K562 (cell line): ENCODE results near the gene UBE2E2. TPM values are rescaled to one million over a fixed set of nuclear protein-coding genes. Genes with fewer than 3 reads are reported as not detected.

ENCODE experiments used
- ATAC-seq: fragments of 200-7000 bp; cut with Tn5 transposase; 3 replicates; pipeline ENCODE4 v1.9.1; 2020; ENCODE audit warnings: moderate library complexity
- BruUV-seq: library from RNA; stranded (reverse); fragments of 400-500 nt; replicated peaks from 2 replicates; lab custom pipeline; 2021; lab: Mats Ljungman, UMichigan
- CTCF ChIA-PET: fragments of 300-600 bp; formaldehyde crosslinking; extraction: SDS; loops from one replicate; lab custom pipeline; 2021; ENCODE audit warnings: low intra/inter-chr PET ratio; lab: Yijun Ruan, JAX
- POLR2A ChIA-PET: fragments of 300-600, 350-650 bp; sonication (Branson Sonifier 250); formaldehyde crosslinking; extraction: SDS; loops from one replicate; lab custom pipeline; 2021; ENCODE audit warnings: antibody characterized with exemption, inconsistent platforms; lab: Yijun Ruan, JAX
- DNase-seq, 4 experiments: peaks; one replicate each; pipeline versions ENCODE4 v3.0.0 to v3.0.0-alpha.2; 2011 to 2018; ENCODE audit warnings: low spot score in 3 of 4, mixed read lengths in 3 of 4; ENCODE audit errors: extremely low read depth in 1 of 4
- FAIRE-seq: peaks from 2 replicates; lab custom pipeline; 2011; peaks lifted over from hg19 to GRCh38; lab: Jason Lieb, UNC
- H2AFZ ChIP-seq: 2 replicates; pipeline ENCODE4 v1.6.0; 2011; ENCODE audit warnings: low read depth, low read length, control low read depth, inconsistent platforms
- H3K27ac ChIP-seq: fragments of 200-600 bp; 3 replicates; pipeline ENCODE4 v1.8.0; 2011; ENCODE audit warnings: low read depth, mild to moderate bottlenecking, control low read depth, inconsistent platforms, low read length, moderate library complexity, mixed read lengths; ENCODE audit errors: extremely low read depth
- H3K27me3 ChIP-seq, 2 experiments: fragments of 300-600 bp in 1 of 2; 2 replicates in 1 of 2; 3 replicates in 1 of 2; pipeline versions ENCODE4 v1.6.0 to v1.8.0; 2011; ENCODE audit warnings: inconsistent platforms in 2 of 2, low read length in 2 of 2, mild to moderate bottlenecking in 1 of 2, mixed read lengths in 1 of 2, moderate library complexity in 1 of 2; ENCODE audit not compliant: control insufficient read depth in 2 of 2, insufficient read depth in 2 of 2
- H3K36me3 ChIP-seq: fragments of 300-600 bp; 3 replicates; pipeline ENCODE4 v1.8.0; 2011; ENCODE audit warnings: mild to moderate bottlenecking, low read length, inconsistent platforms; ENCODE audit not compliant: control insufficient read depth, insufficient read depth
- H3K4me1 ChIP-seq, 2 experiments: fragments of 200-600 bp in 1 of 2; replicated peaks in 1 of 2; 2 replicates in 1 of 2; 3 replicates in 1 of 2; pipeline versions ENCODE4 v1.5.1 to v1.8.0; 2011; ENCODE audit warnings: inconsistent platforms in 2 of 2, low read length in 2 of 2, mild to moderate bottlenecking in 1 of 2, mixed read lengths in 1 of 2, moderate library complexity in 1 of 2; ENCODE audit not compliant: control insufficient read depth in 2 of 2, insufficient read depth in 2 of 2
- H3K4me2 ChIP-seq: 2 replicates; pipeline ENCODE4 v1.6.1; 2011; ENCODE audit warnings: low read length, control low read depth, inconsistent platforms, mixed read lengths; ENCODE audit not compliant: insufficient read depth
- H3K4me3 ChIP-seq: fragments of 200-600 bp; sonication (generic), shearing (Covaris generic); 2 replicates; pipeline ENCODE4 v1.5.1; 2016; ENCODE audit warnings: control low read depth, inconsistent platforms
- H3K79me2 ChIP-seq: fragments of 200-600 bp; 3 replicates; pipeline ENCODE4 v1.8.0; 2011; ENCODE audit warnings: low read length, inconsistent platforms; ENCODE audit not compliant: control insufficient read depth, insufficient read depth
- H3K9ac ChIP-seq, 2 experiments: 2 replicates each; pipeline versions ENCODE4 v1.6.0 to v1.6.1; 2011; ENCODE audit warnings: low read depth in 2 of 2, low read length in 2 of 2, control low read depth in 1 of 2, inconsistent platforms in 1 of 2, mild to moderate bottlenecking in 1 of 2, mixed read lengths in 1 of 2; ENCODE audit not compliant: insufficient read depth in 1 of 2
- H3K9me1 ChIP-seq: one replicate; pipeline ENCODE4 v1.6.0; 2011; ENCODE audit warnings: inconsistent platforms, mild to moderate bottlenecking, low read length, moderate library complexity; ENCODE audit not compliant: control insufficient read depth, insufficient read depth
- H3K9me3 ChIP-seq: replicated peaks from 2 replicates; pipeline ENCODE4 v1.5.1; 2011; ENCODE audit warnings: low read depth, low read length, inconsistent platforms; ENCODE audit not compliant: control insufficient read depth, insufficient read depth
- H4K20me1 ChIP-seq: replicated peaks from 2 replicates; pipeline ENCODE4 v1.6.1; 2011; ENCODE audit warnings: low read length, inconsistent platforms, mixed read lengths; ENCODE audit not compliant: control insufficient read depth, insufficient read depth
- E2F3 ChIP-seq: fragments of 250-450 bp; sonication (Bioruptor Pico); IDR thresholded peaks from 2 replicates; pipeline ENCODE4 v1.4.0; 2020; ENCODE audit warnings: mild to moderate bottlenecking
- IRF9 ChIP-seq: fragments of 450-650 bp; IDR thresholded peaks from 2 replicates; pipeline ENCODE4 v1.6.1; 2016; ENCODE audit warnings: missing biosample characterization, missing genetic modification characterization
- OTX1 ChIP-seq: fragments of 450-650 bp; formaldehyde crosslinking; IDR thresholded peaks from 2 replicates; pipeline ENCODE4 v1.4.0; 2022; ENCODE audit warnings: mild to moderate bottlenecking
- VEZF1 ChIP-seq: fragments of 200-800 bp; sonication (Bioruptor generic); IDR thresholded peaks from 2 replicates; pipeline ENCODE4 v1.6.1; 2017; ENCODE audit warnings: missing genetic modification characterization, missing compliant biosample characterization
- ZNF507 ChIP-seq: conservative IDR thresholded peaks from 2 replicates; pipeline ENCODE4 v1.6.1; 2017; ENCODE audit warnings: missing genetic modification characterization, missing compliant biosample characterization
- ZNF696 ChIP-seq: fragments of 250-450 bp; sonication (Bioruptor Pico); conservative IDR thresholded peaks from 2 replicates; pipeline ENCODE4 v1.4.0; 2020; ENCODE audit warnings: mild to moderate bottlenecking, moderate library complexity
- ZNF764 ChIP-seq: fragments of 250-450 bp; sonication (Bioruptor Pico); IDR thresholded peaks from 2 replicates; pipeline ENCODE4 v1.4.0; 2020; ENCODE audit warnings: low read depth, mild to moderate bottlenecking, moderate library complexity
- WGBS: fragments of 100-300 bp; shearing (Covaris generic); methylation state at CpG from one replicate; pipeline ENCODE4 v1.1.6; 2016; ENCODE audit warnings: low coverage, mixed read lengths; ENCODE audit not compliant: insufficient coverage; ENCODE audit errors: missing lambda C conversion rate; 5-methylcytosine and 5-hydroxymethylcytosine counted together
- in situ Hi-C: fragments of 300-500 bp; cut with MboI; formaldehyde crosslinking; loops from 4 replicates; pipeline ENCODE4 v1.15.0; 2018; ENCODE audit warnings: inconsistent platforms, mixed read lengths
- intact Hi-C: fragments of 100-400 bp; cut with micrococcal nuclease; formaldehyde crosslinking; loops from 2 replicates; pipeline ENCODE4 v1.14.2; 2022
- polyA plus RNA-seq, 8 experiments: library from polyadenylated mRNA; depleted of rRNA in 4 of 8; stranded (reverse) in 5 of 8; unstranded in 3 of 8; fragments of >200 nt; fragmentation: Nextera tagmentation in 2 of 8; fragmentation: Illumina TruSeq in 1 of 8; extraction: Ambion mirVana in 2 of 8; extraction: Trizol in 1 of 8; gene quantifications; 2 replicates each; pipeline versions ENCODE4 v1.2.1 to v1.2.3, GENCODE V29; 2011 to 2014; ENCODE audit warnings: inconsistent platforms in 1 of 8, missing spikeins in 1 of 8
- total RNA-seq, 7 experiments: library from RNA; depleted of rRNA in 6 of 7; stranded (reverse); fragments of >200 nt in 6 of 7; fragmentation: Illumina TruSeq in 2 of 7; extraction: Trizol in 2 of 7; gene quantifications; 2 replicates each; pipeline versions ENCODE4 v1.2.1 to v1.2.3, GENCODE V29; 2011 to 2021; ENCODE audit warnings: low replicate concordance in 1 of 7
- TF ChIP-seq, protein P1 (sequence below): sonication (generic); formaldehyde crosslinking; IDR thresholded peaks from 2 replicates; pipeline ENCODE4 v1.8.0; 2022; ENCODE audit warnings: missing genetic modification reagents, mild to moderate bottlenecking, borderline replicate concordance

Gene UBE2E2
- total and polyA plus RNA-seq, 9 of the 15 experiments (the other 6 are each of a cell fraction or from before 2014, with no cell fraction given) = 0.22 to 5.1 (median 1.9) TPM

- TF ChIP-seq IRF9 (tag) (no peak), ZNF696 (CRISPR knock-in tag) (no peak), ZNF764 (no peak)
Observed at GRCh38 chr3:23275814-23276213, 72.7 kb downstream of the UBE2E2 start (continued).

DNA sequence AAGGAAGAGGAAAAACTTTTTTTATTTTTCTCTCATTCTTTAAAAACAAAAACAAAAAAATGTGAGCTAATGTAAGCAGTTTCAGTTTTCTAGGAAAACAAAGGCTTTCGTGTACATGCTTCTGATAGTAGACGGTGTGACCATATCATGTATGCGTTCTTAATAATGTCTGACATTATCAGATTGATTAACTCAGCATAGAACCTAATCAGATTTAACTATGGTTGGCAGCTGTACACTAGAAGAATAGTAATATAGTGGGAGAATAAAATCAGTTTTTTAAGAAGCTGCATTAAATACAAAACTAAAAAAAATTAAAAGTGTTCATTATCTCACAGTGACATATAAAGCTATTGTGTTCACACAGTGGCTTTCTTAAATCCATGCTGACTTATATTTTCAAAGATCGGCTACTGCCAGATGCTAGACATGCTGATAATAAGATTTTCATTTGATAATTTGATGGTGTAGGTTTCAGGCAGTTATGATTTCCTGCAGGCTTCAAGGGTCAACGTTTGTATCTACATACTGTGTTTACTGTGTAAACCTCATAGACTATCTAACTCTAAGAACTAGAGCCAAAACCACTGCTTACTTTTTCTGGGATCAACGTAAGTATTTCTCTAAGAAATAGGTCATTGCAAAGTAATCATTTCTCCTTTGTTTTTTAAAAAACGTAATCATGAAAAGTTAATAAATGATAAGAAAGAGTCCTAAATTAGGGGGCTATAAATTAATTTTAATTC lies 74.0 kb downstream of the UBE2E2 start:
- Histone ChIP-seq H3K9me1 (no peaks in the 10 kb centered on the region), H3K27ac (no peak overlapping the region), H3K9ac (no peak overlapping the region), H2AFZ (no peak overlapping the region), H3K4me2 (no peak overlapping the region), H3K79me2 (no peaks in the 10 kb centered on the region), H4K20me1 (no peaks in the 10 kb centered on the region), H3K9me3 (no peaks in the 10 kb centered on the region), H3K36me3 (no peaks in the 10 kb centered on the region), H3K4me1 (no peaks in the 10 kb centered on the region), H3K4me3 (no peak overlapping the region), H3K27me3 (no peaks in the 10 kb centered on the region)
- 0% methylated on average over 7 of the region's 7 CpGs for WGBS
- no peak for FAIRE-seq
- DNase-seq = no peak
- in situ Hi-C loops = no loop called here
- CTCF ChIA-PET = no interaction called here
- BruUV-seq = no TSS peak
- no peak for TF ChIP-seq E2F3 (CRISPR knock-in tag)
- no peak for TF ChIP-seq OTX1 (CRISPR knock-in tag)
- TF ChIP-seq, protein P1, sequence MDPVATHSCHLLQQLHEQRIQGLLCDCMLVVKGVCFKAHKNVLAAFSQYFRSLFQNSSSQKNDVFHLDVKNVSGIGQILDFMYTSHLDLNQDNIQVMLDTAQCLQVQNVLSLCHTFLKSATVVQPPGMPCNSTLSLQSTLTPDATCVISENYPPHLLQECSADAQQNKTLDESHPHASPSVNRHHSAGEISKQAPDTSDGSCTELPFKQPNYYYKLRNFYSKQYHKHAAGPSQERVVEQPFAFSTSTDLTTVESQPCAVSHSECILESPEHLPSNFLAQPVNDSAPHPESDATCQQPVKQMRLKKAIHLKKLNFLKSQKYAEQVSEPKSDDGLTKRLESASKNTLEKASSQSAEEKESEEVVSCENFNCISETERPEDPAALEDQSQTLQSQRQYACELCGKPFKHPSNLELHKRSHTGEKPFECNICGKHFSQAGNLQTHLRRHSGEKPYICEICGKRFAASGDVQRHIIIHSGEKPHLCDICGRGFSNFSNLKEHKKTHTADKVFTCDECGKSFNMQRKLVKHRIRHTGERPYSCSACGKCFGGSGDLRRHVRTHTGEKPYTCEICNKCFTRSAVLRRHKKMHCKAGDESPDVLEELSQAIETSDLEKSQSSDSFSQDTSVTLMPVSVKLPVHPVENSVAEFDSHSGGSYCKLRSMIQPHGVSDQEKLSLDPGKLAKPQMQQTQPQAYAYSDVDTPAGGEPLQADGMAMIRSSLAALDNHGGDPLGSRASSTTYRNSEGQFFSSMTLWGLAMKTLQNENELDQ (CRISPR knock-in tag) = no peak
- TF ChIP-seq ZNF507 (tag) = no peak
- no peak for TF ChIP-seq VEZF1 (CRISPR knock-in tag)
- intact Hi-C loops = no loop called here
- no peak for ATAC-seq
- POLR2A ChIA-PET = no interaction called here
